GM19324 (cell line): ENCODE measurements around the gene NEK5.
"Not testable (repeated sequence)": the region's sequence is repeated elsewhere in the genome, so short reads cannot be mapped to it uniquely, and the experiment has no call there.

Source experiments
- ATAC-seq: cut with Tn5 transposase; IDR thresholded peaks from one replicate; pipeline ENCODE4 v1.9.1; 2021; ENCODE audit warnings: mild to moderate bottlenecking, moderate library complexity; ENCODE audit not compliant: unreplicated experiment, low FRiP score

The NEK5 gene

GRCh38 chr13:52147225-52147624, 18.4 kb upstream of the NEK5 start:
- ATAC-seq = no peak

GRCh38 chr13:52141299-52141698, 12.4 kb upstream of the NEK5 start:
- no peak for ATAC-seq

GRCh38 chr13:52137489-52137888, 8.6 kb upstream of the NEK5 start:
- no peak for ATAC-seq

- no peak for ATAC-seq
Observed at GRCh38 chr13:52136763-52137162, 7.9 kb upstream of the NEK5 start.

- no peak for ATAC-seq
Observed at GRCh38 chr13:52130641-52131040, 1.8 kb upstream of the NEK5 start.

- no peak for ATAC-seq
Observed at GRCh38 chr13:52127783-52128702, 830 bp downstream of the NEK5 start.

GRCh38 chr13:52127378-52127777, 1.5 kb downstream of the NEK5 start:
- ATAC-seq = no peak

- no peak for ATAC-seq
Observed at GRCh38 chr13:52125547-52125946, 3.3 kb downstream of the NEK5 start.

- no peak for ATAC-seq
Observed at GRCh38 chr13:52118595-52118994, 10.3 kb downstream of the NEK5 start.

- ATAC-seq = no peak
Observed at GRCh38 chr13:52118095-52118494, 10.8 kb downstream of the NEK5 start.

- no peak for ATAC-seq
Observed at GRCh38 chr13:52112591-52112990, 16.3 kb downstream of the NEK5 start.

- no peak for ATAC-seq
Observed at GRCh38 chr13:52109116-52109670, 19.7 kb downstream of the NEK5 start.

GRCh38 chr13:52105841-52106240, 23.0 kb downstream of the NEK5 start:
- no peak for ATAC-seq

- no peak for ATAC-seq
Observed at GRCh38 chr13:52104624-52105023, 24.2 kb downstream of the NEK5 start.

- no peak for ATAC-seq
Observed at GRCh38 chr13:52103386-52103785, 25.5 kb downstream of the NEK5 start.

- not testable (repeated sequence) for ATAC-seq
Observed at GRCh38 chr13:52102423-52102822, 26.4 kb downstream of the NEK5 start.

GRCh38 chr13:52097197-52097596, 31.7 kb downstream of the NEK5 start:
- ATAC-seq = no peak

- ATAC-seq = no peak
Observed at GRCh38 chr13:52096748-52097147, 32.1 kb downstream of the NEK5 start.

GRCh38 chr13:52096062-52096461, 32.8 kb downstream of the NEK5 start:
- ATAC-seq = no peak

- ATAC-seq = no peak
Observed at GRCh38 chr13:52092087-52092486, 36.8 kb downstream of the NEK5 start.

- ATAC-seq = no peak
Observed at GRCh38 chr13:52091473-52091872, 37.4 kb downstream of the NEK5 start.

- ATAC-seq = no peak
Observed at GRCh38 chr13:52085421-52085820, 43.5 kb downstream of the NEK5 start.
